ENCODE data around the gene TUBGCP2.

Gene TUBGCP2

GRCh38 chr10:133349577-133350011 lies 40.9 kb upstream of the TUBGCP2 start:
- peak overlapping the region in 1 of 2 experiments; percentile 71 for H3K14ac ChIP-seq (ENCODE audit: low read length in 2 of 2)
- H2BK12ac ChIP-seq (ENCODE audit: low read length in 2 of 2), result no peak overlapping the region
- H3K9me3 ChIP-seq (ENCODE audit: control insufficient read depth, low read length), result no peaks in the 10 kb centered on the region
- no peak overlapping the region for H3K4me2 ChIP-seq (ENCODE audit: low read length, poor library complexity, severe bottlenecking)
- WGBS, result 90% methylated on average over 7 of the region's 9 CpGs
- H2BK15ac ChIP-seq (ENCODE audit: low read depth, poor library complexity, severe bottlenecking), result no peak overlapping the region
- no peak overlapping the region for H3K4ac ChIP-seq (ENCODE audit: low read depth in 1 of 2, low read length in 2 of 2)
- H2BK5ac ChIP-seq (ENCODE audit: low read depth, low read length, poor library complexity, severe bottlenecking), result no peak overlapping the region
- H2AK5ac ChIP-seq (ENCODE audit: low read length, severe bottlenecking), result no peak overlapping the region
- H3K36me3 ChIP-seq (ENCODE audit: control insufficient read depth in 1 of 2, insufficient read depth in 2 of 2, low read depth in 1 of 2, low read length in 2 of 2), result peaks cover 0 to 7% of the 10 kb centered on the region in 2 experiments
- peaks cover 8 to 70% of the 10 kb centered on the region in 2 experiments for H3K27me3 ChIP-seq (ENCODE audit: control insufficient read depth in 1 of 2, insufficient read depth in 1 of 2, low read length in 2 of 2)
- H4K91ac ChIP-seq (ENCODE audit: low read length), result peak overlapping the region; percentile 34
- H3K27ac ChIP-seq (ENCODE audit: low read length, poor library complexity, severe bottlenecking), result no peak overlapping the region
- no peak overlapping the region for H2AFZ ChIP-seq (ENCODE audit: low read depth, low read length)
- H3K79me1 ChIP-seq (replicated peaks; ENCODE audit: low read length, poor library complexity, severe bottlenecking), result no peaks in the 10 kb centered on the region
- no peak overlapping the region for H3K18ac ChIP-seq (ENCODE audit: low read depth in 1 of 2, low read length in 2 of 2)
- no peak overlapping the region for H2BK120ac ChIP-seq (ENCODE audit: low read depth, low read length)
- no peak for DNase-seq
- H3K23ac ChIP-seq (ENCODE audit: low read length in 2 of 2), result no peak overlapping the region
- no peak overlapping the region for H3K9ac ChIP-seq (ENCODE audit: low read length)
- H3K4me3 ChIP-seq (ENCODE audit: insufficient read depth in 1 of 2, low read depth in 1 of 2, low read length in 2 of 2), result no peak overlapping the region
- H3K4me1 ChIP-seq (ENCODE audit: control insufficient read depth, insufficient read depth, low read depth, low read length), result peaks cover 13% of the 10 kb centered on the region
- H4K8ac ChIP-seq (ENCODE audit: low read length), result no peak overlapping the region

- no peak overlapping the region for H2BK12ac ChIP-seq (ENCODE audit: low read length in 2 of 2)
- H3K27ac ChIP-seq (ENCODE audit: low read length, poor library complexity, severe bottlenecking), result no peak overlapping the region
- WGBS, result 95% methylated on average over 8 of the region's 8 CpGs
- peak overlapping the region; percentile 57 for H2AFZ ChIP-seq (ENCODE audit: low read depth, low read length)
- no peak overlapping the region for H2BK5ac ChIP-seq (ENCODE audit: low read depth, low read length, poor library complexity, severe bottlenecking)
- no peak overlapping the region for H3K4ac ChIP-seq (ENCODE audit: low read depth in 1 of 2, low read length in 2 of 2)
- H3K36me3 ChIP-seq (ENCODE audit: control insufficient read depth in 1 of 2, insufficient read depth in 2 of 2, low read depth in 1 of 2, low read length in 2 of 2), result peaks cover 0 to 3% of the 10 kb centered on the region in 2 experiments
- H3K18ac ChIP-seq (ENCODE audit: low read depth in 1 of 2, low read length in 2 of 2), result peak overlapping the region in 1 of 2 experiments; percentile 11
- H3K79me1 ChIP-seq (replicated peaks; ENCODE audit: low read length, poor library complexity, severe bottlenecking), result no peaks in the 10 kb centered on the region
- H4K8ac ChIP-seq (ENCODE audit: low read length), result no peak overlapping the region
- no peaks in the 10 kb centered on the region for H3K9me3 ChIP-seq (ENCODE audit: control insufficient read depth, low read length)
- H3K27me3 ChIP-seq (ENCODE audit: control insufficient read depth in 1 of 2, insufficient read depth in 1 of 2, low read length in 2 of 2), result peaks cover 8 to 74% of the 10 kb centered on the region in 2 experiments
- no peak overlapping the region for H2BK15ac ChIP-seq (ENCODE audit: low read depth, poor library complexity, severe bottlenecking)
- H2BK120ac ChIP-seq (ENCODE audit: low read depth, low read length), result no peak overlapping the region
- peak overlapping the region in 1 of 2 experiments; percentile 71 for H3K14ac ChIP-seq (ENCODE audit: low read length in 2 of 2)
- no peak overlapping the region for H2AK5ac ChIP-seq (ENCODE audit: low read length, severe bottlenecking)
- peak overlapping the region; percentile 34 for H4K91ac ChIP-seq (ENCODE audit: low read length)
- H3K4me3 ChIP-seq (ENCODE audit: insufficient read depth in 1 of 2, low read depth in 1 of 2, low read length in 2 of 2), result peak overlapping the region in 1 of 2 experiments; percentile 26
- H3K9ac ChIP-seq (ENCODE audit: low read length), result no peak overlapping the region
- no peak overlapping the region for H3K4me2 ChIP-seq (ENCODE audit: low read length, poor library complexity, severe bottlenecking)
- DNase-seq, result no peak
- no peak overlapping the region for H3K23ac ChIP-seq (ENCODE audit: low read length in 2 of 2)
- peaks cover 13% of the 10 kb centered on the region for H3K4me1 ChIP-seq (ENCODE audit: control insufficient read depth, insufficient read depth, low read depth, low read length)
Observed at GRCh38 chr10:133349160-133349568, 40.5 kb upstream of the TUBGCP2 start.

- Histone ChIP-seq H3K9me3 (ENCODE audit: control insufficient read depth, low read length) (no peaks in the 10 kb centered on the region), H2BK12ac (ENCODE audit: low read length in 2 of 2) (no peak overlapping the region), H3K79me1 (replicated peaks; ENCODE audit: low read length, poor library complexity, severe bottlenecking) (no peaks in the 10 kb centered on the region), H4K8ac (ENCODE audit: low read length) (no peak overlapping the region), H2AFZ (ENCODE audit: low read depth, low read length) (no peak overlapping the region), H3K27me3 (ENCODE audit: control insufficient read depth in 1 of 2, insufficient read depth in 1 of 2, low read length in 2 of 2) (peaks cover 8 to 77% of the 10 kb centered on the region in 2 experiments), H4K91ac (ENCODE audit: low read length) (no peak overlapping the region), H3K18ac (ENCODE audit: low read depth in 1 of 2, low read length in 2 of 2) (no peak overlapping the region), H3K4me3 (ENCODE audit: insufficient read depth in 1 of 2, low read depth in 1 of 2, low read length in 2 of 2) (no peak overlapping the region), H3K9ac (ENCODE audit: low read length) (no peak overlapping the region), H3K14ac (ENCODE audit: low read length in 2 of 2) (no peak overlapping the region), H3K27ac (ENCODE audit: low read length, poor library complexity, severe bottlenecking) (no peak overlapping the region), H2BK15ac (ENCODE audit: low read depth, poor library complexity, severe bottlenecking) (no peak overlapping the region), H2AK5ac (ENCODE audit: low read length, severe bottlenecking) (no peak overlapping the region), H2BK5ac (ENCODE audit: low read depth, low read length, poor library complexity, severe bottlenecking) (no peak overlapping the region), H3K23ac (ENCODE audit: low read length in 2 of 2) (no peak overlapping the region), H3K4me2 (ENCODE audit: low read length, poor library complexity, severe bottlenecking) (no peak overlapping the region), H3K36me3 (ENCODE audit: control insufficient read depth in 1 of 2, insufficient read depth in 2 of 2, low read depth in 1 of 2, low read length in 2 of 2) (no peaks in the 10 kb centered on the region), H3K4me1 (ENCODE audit: control insufficient read depth, insufficient read depth, low read depth, low read length) (peaks cover 17% of the 10 kb centered on the region), H3K4ac (ENCODE audit: low read depth in 1 of 2, low read length in 2 of 2) (no peak overlapping the region), H2BK120ac (ENCODE audit: low read depth, low read length) (no peak overlapping the region)
- WGBS, result 81% methylated on average over 15 of the region's 16 CpGs
- no peak for DNase-seq
Observed at GRCh38 chr10:133347710-133348517, 39.2 kb upstream of the TUBGCP2 start.

GRCh38 chr10:133346413-133346812 lies 37.7 kb upstream of the TUBGCP2 start:
- no peak overlapping the region for H2AFZ ChIP-seq (ENCODE audit: low read depth, low read length)
- no peak overlapping the region for H3K4me2 ChIP-seq (ENCODE audit: low read length, poor library complexity, severe bottlenecking)
- H3K14ac ChIP-seq (ENCODE audit: low read length in 2 of 2), result no peak overlapping the region
- H2AK5ac ChIP-seq (ENCODE audit: low read length, severe bottlenecking), result no peak overlapping the region
- no peak for DNase-seq
- no peak overlapping the region for H3K18ac ChIP-seq (ENCODE audit: low read depth in 1 of 2, low read length in 2 of 2)
- H4K8ac ChIP-seq (ENCODE audit: low read length), result no peak overlapping the region
- no peak overlapping the region for H3K4ac ChIP-seq (ENCODE audit: low read depth in 1 of 2, low read length in 2 of 2)
- H3K79me1 ChIP-seq (replicated peaks; ENCODE audit: low read length, poor library complexity, severe bottlenecking), result no peaks in the 10 kb centered on the region
- no peak overlapping the region for H2BK5ac ChIP-seq (ENCODE audit: low read depth, low read length, poor library complexity, severe bottlenecking)
- no peak overlapping the region for H3K27ac ChIP-seq (ENCODE audit: low read length, poor library complexity, severe bottlenecking)
- no peak overlapping the region for H4K91ac ChIP-seq (ENCODE audit: low read length)
- 81% methylated on average over 11 of the region's 11 CpGs for WGBS
- H3K4me3 ChIP-seq (ENCODE audit: insufficient read depth in 1 of 2, low read depth in 1 of 2, low read length in 2 of 2), result no peak overlapping the region
- no peaks in the 10 kb centered on the region for H3K36me3 ChIP-seq (ENCODE audit: control insufficient read depth in 1 of 2, insufficient read depth in 2 of 2, low read depth in 1 of 2, low read length in 2 of 2)
- H3K4me1 ChIP-seq (ENCODE audit: control insufficient read depth, insufficient read depth, low read depth, low read length), result peaks cover 17% of the 10 kb centered on the region
- no peak overlapping the region for H2BK120ac ChIP-seq (ENCODE audit: low read depth, low read length)
- H2BK15ac ChIP-seq (ENCODE audit: low read depth, poor library complexity, severe bottlenecking), result no peak overlapping the region
- peaks cover 8 to 78% of the 10 kb centered on the region in 2 experiments for H3K27me3 ChIP-seq (ENCODE audit: control insufficient read depth in 1 of 2, insufficient read depth in 1 of 2, low read length in 2 of 2)
- no peak overlapping the region for H3K23ac ChIP-seq (ENCODE audit: low read length in 2 of 2)
- no peak overlapping the region for H3K9ac ChIP-seq (ENCODE audit: low read length)
- no peaks in the 10 kb centered on the region for H3K9me3 ChIP-seq (ENCODE audit: control insufficient read depth, low read length)
- no peak overlapping the region for H2BK12ac ChIP-seq (ENCODE audit: low read length in 2 of 2)

Measured in mesenchymal stem cell (in vitro differentiated cells and primary cell).